H7 (cell line): ENCODE results near the gene ASPM. TPM values are rescaled to one million over a fixed set of nuclear protein-coding genes. Genes with fewer than 3 reads are reported as not detected.
"Not testable (repeated sequence)": the region's sequence is repeated elsewhere in the genome, so short reads cannot be mapped to it uniquely, and the experiment has no call there.

ENCODE experiments used
- DNase-seq: peaks from one replicate; pipeline ENCODE4 v3.0.0; 2012
- H3K27me3 ChIP-seq: 2 replicates; pipeline ENCODE4 v1.6.0; 2011; ENCODE audit warnings: mild to moderate bottlenecking, low read length; ENCODE audit not compliant: control insufficient read depth, insufficient read depth
- H3K36me3 ChIP-seq: replicated peaks from 2 replicates; pipeline ENCODE4 v1.5.1; 2011; ENCODE audit warnings: low read length; ENCODE audit not compliant: control insufficient read depth, insufficient read depth
- H3K4me3 ChIP-seq: 2 replicates; pipeline ENCODE4 v1.5.1; 2011; ENCODE audit warnings: low read depth, mild to moderate bottlenecking, control low read depth, low read length, moderate library complexity; ENCODE audit not compliant: insufficient read depth
- total RNA-seq: library from RNA; depleted of rRNA; stranded (reverse); fragments of >200 nt; shearing (Covaris generic); gene quantifications from 2 replicates; pipeline ENCODE4 v1.2.3, GENCODE V29; 2014; rRNA removed

The ASPM gene
- total RNA-seq, 1 experiment from 2014 or later = 48.3 TPM

DNA sequence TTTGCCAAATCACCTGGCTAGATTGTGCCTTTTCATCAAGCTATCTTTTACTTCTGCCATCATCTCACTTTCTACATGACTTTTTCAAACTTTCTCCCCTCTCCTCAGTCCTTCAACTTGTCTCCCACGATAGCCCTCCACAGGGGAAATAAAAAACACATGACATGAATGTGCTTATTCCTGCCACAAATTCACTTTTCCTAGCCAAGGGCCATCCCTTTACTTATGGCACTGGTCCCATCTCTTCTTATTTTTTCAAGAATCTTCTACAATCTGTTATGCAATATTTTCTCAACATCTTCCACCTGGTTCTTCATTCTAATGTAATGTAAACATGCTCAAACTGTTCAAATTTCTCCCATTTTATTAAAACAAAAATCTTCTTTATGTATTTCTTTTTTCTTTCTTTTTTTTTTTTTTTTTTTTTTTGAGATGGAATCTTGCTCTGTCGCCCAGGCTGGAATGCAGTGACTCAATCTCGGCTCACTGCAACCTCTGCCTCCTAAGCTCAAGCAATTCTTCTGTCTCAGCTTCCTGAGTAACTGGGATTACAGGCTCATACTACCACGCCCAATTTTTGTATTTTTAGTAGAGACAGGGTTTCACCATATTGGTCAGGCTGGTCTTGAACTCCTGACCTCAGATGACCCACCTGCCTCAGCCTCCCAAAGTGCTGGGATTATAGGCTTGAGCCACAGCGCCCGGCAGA is 111.7 kb downstream of the ASPM start:
- not testable (repeated sequence) for DNase-seq

More for the DNA sequence above, 111.7 kb downstream of the ASPM start:
- H3K4me3 ChIP-seq, H3K27me3 ChIP-seq, H3K36me3 ChIP-seq: not testable (repeated sequence)

Other genes with a start within 250 kb of the ASPM start
- not detected in 2 replicates for gene CFHR2, start 202.9 kb downstream of the ASPM start, total RNA-seq
- gene CFHR5, start 169.1 kb downstream of the ASPM start, total RNA-seq = not detected in 2 replicates
- gene F13B, start 79.4 kb downstream of the ASPM start, total RNA-seq = not detected in 2 replicates
- 7.3 and 10.8 TPM in 2 replicates for gene ZBTB41, start 54.6 kb upstream of the ASPM start, total RNA-seq
- gene CRB1, start 121.6 kb upstream of the ASPM start, total RNA-seq = not detected in 2 replicates